IMR-90 (cell line): ENCODE data around the gene POU2AF2. TPM values are rescaled to one million over a fixed set of nuclear protein-coding genes. Genes with fewer than 3 reads are reported as not detected.

Experiments
- ATAC-seq: fragments of 200-7000 bp; cut with Tn5 transposase; 2 replicates; pipeline ENCODE4 v1.9.1; 2020; ENCODE audit warnings: low read depth, mild to moderate bottlenecking, moderate library complexity
- BruUV-seq: library from RNA; stranded (reverse); fragments of 400-500 nt; replicated peaks from 2 replicates; lab custom pipeline; 2021; lab: Mats Ljungman, UMichigan
- CTCF ChIA-PET: fragments of 300-600 bp; formaldehyde crosslinking; extraction: SDS; loops from one replicate; lab custom pipeline; 2021; ENCODE audit warnings: antibody characterized with exemption; lab: Yijun Ruan, JAX
- POLR2A ChIA-PET: fragments of 300-600 bp; sonication (Branson Sonifier 250); formaldehyde crosslinking; loops from one replicate; lab custom pipeline; 2022; ENCODE audit warnings: antibody characterized with exemption; ENCODE audit not compliant: unreplicated experiment; lab: Charles Lee
- DNase-seq: peaks from one replicate; pipeline ENCODE4 v3.0.0; 2013
- H2AFZ ChIP-seq: replicated peaks from 2 replicates; pipeline ENCODE3; 2013; ENCODE audit warnings: low read length, mild to moderate bottlenecking; ENCODE audit not compliant: poor library complexity
- H2AK5ac ChIP-seq: 2 replicates; pipeline ENCODE4 v1.6.1; 2013; ENCODE audit warnings: low read depth, low read length, inconsistent platforms
- H2AK9ac ChIP-seq: replicated peaks from 2 replicates; pipeline ENCODE3; 2013; ENCODE audit warnings: mild to moderate bottlenecking, low read depth, low read length, moderate library complexity; ENCODE audit not compliant: poor library complexity
- H2BK120ac ChIP-seq: 2 replicates; pipeline ENCODE4 v1.6.1; 2013; ENCODE audit warnings: low read depth, low read length, inconsistent platforms
- H2BK15ac ChIP-seq: 3 replicates; pipeline ENCODE4 v1.6.1; 2013; ENCODE audit warnings: low read depth, low read length, inconsistent platforms
- H2BK20ac ChIP-seq: 2 replicates; pipeline ENCODE4 v1.6.1; 2013; ENCODE audit warnings: low read depth, mild to moderate bottlenecking, inconsistent platforms, low read length, moderate library complexity
- H2BK5ac ChIP-seq: 2 replicates; pipeline ENCODE4 v1.6.1; 2013; ENCODE audit warnings: mild to moderate bottlenecking, low read depth, low read length, inconsistent platforms; ENCODE audit not compliant: poor library complexity, severe bottlenecking
- H3K14ac ChIP-seq: replicated peaks from 2 replicates; pipeline ENCODE4 v1.6.1; 2013; ENCODE audit warnings: low read depth, low read length, inconsistent platforms
- H3K18ac ChIP-seq: 2 replicates; pipeline ENCODE4 v1.6.1; 2013; ENCODE audit warnings: low read depth, low read length, control low read depth
- H3K23ac ChIP-seq: 2 replicates; pipeline ENCODE4 v1.6.1; 2013; ENCODE audit warnings: low read depth, low read length, inconsistent platforms
- H3K27ac ChIP-seq: 2 replicates; pipeline ENCODE4 v1.5.1; 2013; ENCODE audit warnings: mild to moderate bottlenecking, control low read depth, low read length; ENCODE audit not compliant: insufficient read depth
- H3K27me3 ChIP-seq: 2 replicates; pipeline ENCODE4 v1.6.1; 2013; ENCODE audit warnings: low read length; ENCODE audit not compliant: control insufficient read depth, insufficient read depth
- H3K36me3 ChIP-seq: 2 replicates; pipeline ENCODE4 v1.6.1; 2013; ENCODE audit warnings: low read length, mixed read lengths; ENCODE audit not compliant: control insufficient read depth, insufficient read depth
- H3K4ac ChIP-seq: 2 replicates; pipeline ENCODE4 v1.6.1; 2013; ENCODE audit warnings: low read depth, low read length, inconsistent platforms
- H3K4me1 ChIP-seq: 2 replicates; pipeline ENCODE4 v1.6.1; 2013; ENCODE audit warnings: low read length, mixed read lengths; ENCODE audit not compliant: control insufficient read depth, insufficient read depth
- H3K4me2 ChIP-seq: 2 replicates; pipeline ENCODE4 v1.6.1; 2013; ENCODE audit warnings: low read depth, mild to moderate bottlenecking, control low read depth, low read length, moderate library complexity
- H3K4me3 ChIP-seq: 2 replicates; pipeline ENCODE4 v1.5.1; 2013; ENCODE audit warnings: low read depth, mild to moderate bottlenecking, control low read depth, low read length, moderate library complexity; ENCODE audit not compliant: insufficient read depth
- H3K56ac ChIP-seq: 2 replicates; pipeline ENCODE4 v1.6.1; 2013; ENCODE audit warnings: low read length, inconsistent platforms; ENCODE audit not compliant: insufficient read depth; ENCODE audit errors: extremely low read depth
- H3K79me1 ChIP-seq, 2 experiments: 2 replicates each; pipeline ENCODE4 v1.6.1; 2013; ENCODE audit warnings: low read length in 2 of 2, inconsistent platforms in 1 of 2, low read depth in 1 of 2
- H3K9ac ChIP-seq: 2 replicates; pipeline ENCODE4 v1.6.1; 2013; ENCODE audit warnings: low read depth, low read length, control low read depth
- H3K9me1 ChIP-seq: 2 replicates; pipeline ENCODE4 v1.6.1; 2013; ENCODE audit warnings: low read length, inconsistent platforms; ENCODE audit not compliant: insufficient read depth
- H3K9me3 ChIP-seq: 2 replicates; pipeline ENCODE4 v1.6.1; 2013; ENCODE audit warnings: low read length; ENCODE audit not compliant: control insufficient read depth, insufficient read depth
- H4K20me1 ChIP-seq: 2 replicates; pipeline ENCODE4 v1.6.1; 2013; ENCODE audit warnings: low read length, inconsistent platforms; ENCODE audit not compliant: insufficient read depth
- H4K5ac ChIP-seq: 2 replicates; pipeline ENCODE4 v1.6.1; 2013; ENCODE audit warnings: mild to moderate bottlenecking, low read depth, low read length, control low read depth
- H4K8ac ChIP-seq, 2 experiments: 2 replicates each; pipeline ENCODE4 v1.6.1; 2013; ENCODE audit warnings: low read depth in 2 of 2, low read length in 2 of 2, control low read depth in 1 of 2, inconsistent platforms in 1 of 2
- H4K91ac ChIP-seq: 2 replicates; pipeline ENCODE4 v1.6.1; 2013; ENCODE audit warnings: low read depth, low read length, inconsistent platforms; ENCODE audit not compliant: insufficient read depth
- BHLHE40 ChIP-seq: fragments of 150-350 bp; IDR thresholded peaks from 2 replicates; pipeline ENCODE4 v1.6.1; 2016; ENCODE audit warnings: mild to moderate bottlenecking, low read depth, low read length
- NFE2L2 ChIP-seq: fragments of 150-350 bp; IDR thresholded peaks from 2 replicates; pipeline ENCODE4 v1.6.1; 2016; ENCODE audit warnings: low read depth, mild to moderate bottlenecking, low read length
- WGBS, 2 experiments: methylation state at CpG; one replicate each; pipeline versions ENCODE4 v1.1.5 to v1.1.7; 2013; ENCODE audit warnings: missing lambda C conversion rate in 2 of 2; ENCODE audit not compliant: insufficient read length in 1 of 2; ENCODE audit errors: extremely low coverage in 2 of 2; 5-methylcytosine and 5-hydroxymethylcytosine counted together
- dilution Hi-C: fragments of 300-500 bp; cut with HindIII; formaldehyde crosslinking; loops from one replicate; pipeline ENCODE4 v1.14.3; 2018; ENCODE audit warnings: low sequenced_read_pairs; ENCODE audit not compliant: unreplicated experiment
- in situ Hi-C: fragments of 300-500 bp; cut with MboI; formaldehyde crosslinking; loops from 3 replicates; pipeline ENCODE4 v1.14.3; 2019; ENCODE audit warnings: low sequenced_read_pairs, inconsistent platforms, mixed read lengths
- intact Hi-C: fragments of 100-400 bp; cut with micrococcal nuclease; formaldehyde crosslinking; loops from 2 replicates; pipeline ENCODE4 v1.10.0; 2022
- polyA plus RNA-seq, 3 experiments: library from polyadenylated mRNA; depleted of rRNA; stranded (reverse); fragments of >200 nt; gene quantifications; 2 replicates each; pipeline ENCODE4 v1.2.3, GENCODE V29; 2012; ENCODE audit warnings: low replicate concordance in 1 of 3
- total RNA-seq: library from RNA; depleted of rRNA; stranded (reverse); fragments of >200 nt; gene quantifications from 2 replicates; pipeline ENCODE4 v1.2.3, GENCODE V29; 2012

POU2AF2 gene
- total and polyA plus RNA-seq, 2 of the 4 experiments (the other 2 are of a cell fraction): not detected

- Histone ChIP-seq H3K4me1 (0 out of 2 replicates have a peak, but pooled peaks cover 1% of the 10 kb centered on the region), H4K20me1 (no peaks in the 10 kb centered on the region), H3K27me3 (peaks cover 61% of the 10 kb centered on the region), H3K27ac (no peak overlapping the region), H3K56ac (no peak overlapping the region), H3K14ac (no peak overlapping the region), H3K4me2 (no peak overlapping the region; the same call in 1 of the 2 replicates), H2AK5ac (no peak overlapping the region), H4K8ac (no peak overlapping the region), H2AFZ (no peak overlapping the region), H2AK9ac (no peak overlapping the region), H4K91ac (no peak overlapping the region), H3K36me3 (no peaks in the 10 kb centered on the region), H3K4me3 (no peak overlapping the region), H3K79me1 (no peaks in the 10 kb centered on the region), H4K5ac (no peak overlapping the region), H2BK120ac (no peak overlapping the region), H3K9me1 (no peaks in the 10 kb centered on the region), H3K18ac (no peak overlapping the region), H3K23ac (no peak overlapping the region), H3K9me3 (no peaks in the 10 kb centered on the region; the same call in 1 of the 2 replicates), H2BK20ac (no peak overlapping the region), H3K9ac (no peak overlapping the region), H2BK15ac (no peak overlapping the region), H2BK5ac (no peak overlapping the region), H3K4ac (no peak overlapping the region)
- ATAC-seq (peak; percentile 37; the same call in 1 of the 2 replicates), DNase-seq (peak; percentile 39)
- intact Hi-C loops (no loop called here), dilution Hi-C loops (no loop called here), in situ Hi-C loops (no loop called here)
- ChIA-PET POLR2A (no interaction called here), CTCF (no interaction called here)
- no CpG with 5 or more reads among the region's 7 CpGs for WGBS, 2 experiments
- no TSS peak for BruUV-seq
- TF ChIP-seq BHLHE40 (no peak), NFE2L2 (peak; percentile 17; the same call in 1 of the 2 replicates)
Observed at GRCh38 chr11:111308140-111308539, 62.6 kb downstream of the POU2AF2 start.
